ENCODE results near the gene TNXB.

DNA sequence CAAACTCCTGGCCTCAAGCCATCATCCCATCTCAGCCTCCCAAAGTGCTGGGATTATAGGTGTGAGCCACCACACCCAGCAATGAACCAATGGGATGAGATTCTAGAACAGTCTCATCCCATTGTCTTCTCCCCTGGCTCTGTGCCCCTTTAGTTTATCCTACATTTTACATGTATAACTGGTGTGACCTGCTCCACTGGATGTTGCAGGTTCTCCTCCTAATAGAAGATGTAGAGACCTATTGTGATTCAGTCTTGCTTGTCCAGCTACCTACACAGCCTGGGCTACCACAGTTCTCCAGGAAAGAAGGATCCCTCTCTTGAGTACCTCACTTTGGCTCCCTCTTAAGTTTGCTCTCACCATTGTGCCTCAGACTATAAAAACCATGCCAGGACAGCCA, 23.0 kb upstream of the TNXB start:
- TF ChIP-seq POLR2AphosphoS5 (IDR thresholded peaks at IDR 0.05; ENCODE audit: borderline replicate concordance, low read depth, low read length), result no peak
- no peak for TF ChIP-seq EZH2 (IDR thresholded peaks at IDR 0.05)

Measured in SK-N-MC (cell line).